ENCODE data around the gene USP48. TPM values are rescaled to one million over a fixed set of nuclear protein-coding genes. Genes with fewer than 3 reads are reported as not detected.
"Not testable (repeated sequence)": the region's sequence is repeated elsewhere in the genome, so short reads cannot be mapped to it uniquely, and the experiment has no call there.

USP48 gene
- total and polyA plus RNA-seq, 2 of the 13 experiments (the other 11 are each of a cell fraction or from before 2014, with no cell fraction given): 30.4 to 30.7 TPM

GRCh38 chr1:21776925-21777324 is 6.0 kb downstream of the USP48 start:
- CTCF ChIA-PET (ENCODE audit: low intra/inter-chr PET ratio, low total read pairs): not testable (repeated sequence)
- H4K20me1 ChIP-seq (ENCODE audit: insufficient read depth, low read length): peaks cover 52% of the 10 kb centered on the region
- POLR2A ChIA-PET: interaction anchor here (1.0 kb wide), 1 partner anchor 107 kb away, joined by 4 read pairs; the partner anchor contains the start of gene RAP1GAP

DNA sequence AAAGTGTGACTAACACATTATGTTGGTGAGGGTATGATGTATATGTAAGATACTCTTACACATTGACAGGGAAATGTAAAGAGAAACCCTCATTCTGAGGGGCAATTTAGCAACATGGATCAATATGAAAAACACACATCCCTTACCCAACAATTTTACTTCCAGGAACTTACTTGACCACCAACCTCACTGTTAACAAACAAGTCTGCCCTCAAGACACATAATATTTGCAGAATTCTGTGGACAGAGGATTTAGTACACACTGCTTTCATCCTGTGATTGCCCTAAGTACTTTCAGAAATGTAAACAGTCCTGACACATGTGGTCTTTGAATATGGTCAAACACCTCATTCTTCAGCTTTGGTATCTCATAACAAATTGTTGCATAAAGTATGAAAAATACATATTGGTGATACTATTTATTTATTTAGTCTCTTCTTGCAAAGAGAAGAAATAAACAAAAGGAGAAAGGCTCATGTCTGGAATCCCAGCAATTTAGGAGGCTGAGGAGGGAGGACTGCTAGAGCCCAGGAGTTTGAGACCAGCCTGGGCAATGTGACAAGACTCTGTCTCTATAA is 6.9 kb downstream of the USP48 start:
- FAIRE-seq: peak; percentile 88
- H4K20me1 ChIP-seq (ENCODE audit: insufficient read depth, low read length): peaks cover 58% of the 10 kb centered on the region
- CTCF ChIA-PET (ENCODE audit: low intra/inter-chr PET ratio, low total read pairs): no interaction called here
- peaks cover 52% of the 10 kb centered on the region for H3K4me1 ChIP-seq (ENCODE audit: insufficient read depth, low read length)
- peak overlapping the region; percentile 20; the same call in 1 of the 2 replicates for H3K4me2 ChIP-seq (ENCODE audit: low read depth, low read length)
- H3K9ac ChIP-seq (ENCODE audit: insufficient read depth, low read depth, low read length): no peak overlapping the region
- intact Hi-C loops (cut with micrococcal nuclease; ENCODE audit: unreplicated experiment) (no loop called here), in situ Hi-C loops (cut with HindIII; ENCODE audit: extremely low pct_ligation_motif_present, low pct_unique_long_range_greater_than_20kb) (no loop called here)
- H2AFZ ChIP-seq (ENCODE audit: low read length): no peak overlapping the region
- H3K27ac ChIP-seq (ENCODE audit: extremely low read length, insufficient read depth, low read length): no peak overlapping the region
- BruUV-seq (replicated peaks): no TSS peak
- H3K4me3 ChIP-seq (replicated peaks in 1 of 3; ENCODE audit: insufficient read depth in 1 of 3, low read depth in 2 of 3, low read length in 3 of 3): no peak overlapping the region
- POLR2A ChIA-PET: interaction anchor here (1.0 kb wide), 1 partner anchor 107 kb away, joined by 4 read pairs; the partner anchor contains the start of gene RAP1GAP
- DNase-seq (ENCODE audit: low spot score): peak; percentile 89
- peaks cover 79% of the 10 kb centered on the region for H3K79me2 ChIP-seq (ENCODE audit: insufficient read depth, low read length)
- no peaks in the 10 kb centered on the region for H3K9me3 ChIP-seq (ENCODE audit: low read length)
- H3K27me3 ChIP-seq (ENCODE audit: control insufficient read depth in 1 of 2, insufficient read depth in 2 of 2, low read length in 2 of 2): no peaks in the 10 kb centered on the region
- 0 out of 5 replicates have a peak, but pooled peaks cover 0 to 3% of the 10 kb centered on the region in 2 experiments for H3K36me3 ChIP-seq (replicated peaks in 1 of 2; ENCODE audit: control insufficient read depth in 1 of 2, insufficient read depth in 2 of 2, low read length in 2 of 2)
- ATAC-seq: peak; percentile 77
- no peak for TF ChIP-seq ZBTB42 (CRISPR knock-in tag; IDR thresholded peaks at IDR 0.05)
- peak; percentile 87; the same call in 1 of the 2 replicates for TF ChIP-seq SIX1 (CRISPR knock-in tag; IDR thresholded peaks at IDR 0.05; ENCODE audit: borderline replicate concordance)
- TF ChIP-seq YY1 (IDR thresholded peaks at IDR 0.05; ENCODE audit: insufficient read depth, insufficient replicate concordance, low read depth, low read length): no peak
- TF ChIP-seq ZBTB44 (CRISPR knock-in tag; IDR thresholded peaks at IDR 0.05): no peak
- no peak for TF ChIP-seq ZNF12 (CRISPR knock-in tag; IDR thresholded peaks at IDR 0.05)
- no peak for TF ChIP-seq SIN3A (IDR thresholded peaks at IDR 0.05; ENCODE audit: borderline replicate concordance, low read depth, low read length)
- TF ChIP-seq MED13 (CRISPR knock-in tag; IDR thresholded peaks at IDR 0.05): no peak

More at GRCh38 chr1:21776925-21777324, 6.0 kb downstream of the USP48 start:
- BruUV-seq (replicated peaks); H3K36me3 ChIP-seq (replicated peaks in 1 of 2; ENCODE audit: control insufficient read depth in 1 of 2, insufficient read depth in 2 of 2, low read length in 2 of 2); H3K27ac ChIP-seq (ENCODE audit: extremely low read length, insufficient read depth, low read length); ATAC-seq; in situ Hi-C loops (cut with HindIII; ENCODE audit: extremely low pct_ligation_motif_present, low pct_unique_long_range_greater_than_20kb); H3K27me3 ChIP-seq (ENCODE audit: control insufficient read depth in 1 of 2, insufficient read depth in 2 of 2, low read length in 2 of 2); H3K9me3 ChIP-seq (ENCODE audit: low read length); H3K9ac ChIP-seq (ENCODE audit: insufficient read depth, low read depth, low read length); FAIRE-seq; H3K4me3 ChIP-seq (replicated peaks in 1 of 3; ENCODE audit: insufficient read depth in 1 of 3, low read depth in 2 of 3, low read length in 3 of 3); DNase-seq (ENCODE audit: low spot score); intact Hi-C loops (cut with micrococcal nuclease; ENCODE audit: unreplicated experiment); H2AFZ ChIP-seq (ENCODE audit: low read length); H3K4me2 ChIP-seq (ENCODE audit: low read depth, low read length): not testable (repeated sequence)
- Histone ChIP-seq H3K4me1 (ENCODE audit: insufficient read depth, low read length) (peaks cover 52% of the 10 kb centered on the region), H3K79me2 (ENCODE audit: insufficient read depth, low read length) (peaks cover 83% of the 10 kb centered on the region)
- TF ChIP-seq ZNF121 (CRISPR knock-in tag; IDR thresholded peaks at IDR 0.05): peak; percentile 91
- WGBS (ENCODE audit: low lambda C conversion rate): 78% methylated on average over 5 of the region's 5 CpGs
